ENCODE results near the gene IMP4. TPM values are rescaled to one million over a fixed set of nuclear protein-coding genes. Genes with fewer than 3 reads are reported as not detected.
"Not testable (repeated sequence)": the region's sequence is repeated elsewhere in the genome, so short reads cannot be mapped to it uniquely, and the experiment has no call there.

The IMP4 gene
- total and polyA plus RNA-seq, 2 of the 13 experiments (the other 11 are each of a cell fraction or from before 2014, with no cell fraction given) = 142 to 158 TPM

GRCh38 chr2:130333253-130333652 is 9.4 kb upstream of the IMP4 start:
- TF ChIP-seq ZNF670 (CRISPR knock-in tag; IDR thresholded peaks at IDR 0.05; ENCODE audit: borderline replicate concordance) (0 out of 2 replicates have a peak, but pooled peaks have one; percentile 50), HNF1B (CRISPR knock-in tag; IDR thresholded peaks at IDR 0.05) (0 out of 2 replicates have a peak, but pooled peaks have one; percentile 25), ZNF460 (CRISPR knock-in tag; IDR thresholded peaks at IDR 0.05; ENCODE audit: borderline replicate concordance) (peak; percentile 71; the same call in 1 of the 2 replicates)
- H3K9me3 ChIP-seq (ENCODE audit: low read length); ATAC-seq; FAIRE-seq; H3K79me2 ChIP-seq (ENCODE audit: insufficient read depth, low read length); H3K27ac ChIP-seq (ENCODE audit: extremely low read length, insufficient read depth, low read length); H3K9ac ChIP-seq (ENCODE audit: insufficient read depth, low read depth, low read length); DNase-seq (ENCODE audit: low spot score); BruUV-seq (replicated peaks); H4K20me1 ChIP-seq (ENCODE audit: insufficient read depth, low read length); intact Hi-C loops (cut with micrococcal nuclease; ENCODE audit: unreplicated experiment); H3K36me3 ChIP-seq (replicated peaks in 1 of 2; ENCODE audit: control insufficient read depth in 1 of 2, insufficient read depth in 2 of 2, low read length in 2 of 2): not testable (repeated sequence)
- Histone ChIP-seq H3K4me2 (ENCODE audit: low read depth, low read length) (peak overlapping the region; percentile 77), H3K27me3 (ENCODE audit: control insufficient read depth in 1 of 2, insufficient read depth in 2 of 2, low read length in 2 of 2) (peaks cover 0 to 35% of the 10 kb centered on the region in 2 experiments; a peak in 3 of 5 replicates), H3K4me3 (replicated peaks in 1 of 3; ENCODE audit: insufficient read depth in 1 of 3, low read depth in 2 of 3, low read length in 3 of 3) (peak overlapping the region in 2 of 3 experiments; percentile 53 to 58; a peak in 3 of 6 replicates), H2AFZ (ENCODE audit: low read length) (peak overlapping the region; percentile 73), H3K4me1 (ENCODE audit: insufficient read depth, low read length) (peaks cover 50% of the 10 kb centered on the region)
- ChIA-PET CTCF (ENCODE audit: low intra/inter-chr PET ratio, low total read pairs) (interaction anchor here (0.9 to 2.8 kb wide), 3 partner anchors 151 to 188 kb away, joined by 3 to 19 read pairs (median 14); partner anchors contain the start of genes CCDC74B, MZT2B and SMPD4), POLR2A (interaction anchor here (1.6 to 2.7 kb wide), 2 partner anchors 9 to 152 kb away, joined by 3 to 26 read pairs; partner anchors contain the start of genes IMP4 and SMPD4)
- 55% methylated on average over 8 of the region's 8 CpGs for WGBS (ENCODE audit: low lambda C conversion rate)
- in situ Hi-C loops (cut with HindIII; ENCODE audit: extremely low pct_ligation_motif_present, low pct_unique_long_range_greater_than_20kb) = loop anchor here (5.0 to 10.0 kb wide), 3 partner anchors 151 to 398 kb away; partner anchors contain the start of genes MZT2B and SMPD4

- H4K20me1 ChIP-seq (ENCODE audit: insufficient read depth, low read length) = no peaks in the 10 kb centered on the region
- 0 out of 6 replicates have a peak overlapping the region, but pooled peaks of 1 of the 3 experiments have one; percentile 10 for H3K4me3 ChIP-seq (replicated peaks in 1 of 3; ENCODE audit: insufficient read depth in 1 of 3, low read depth in 2 of 3, low read length in 3 of 3)
- intact Hi-C loops (cut with micrococcal nuclease; ENCODE audit: unreplicated experiment) (no loop called here), in situ Hi-C loops (cut with HindIII; ENCODE audit: extremely low pct_ligation_motif_present, low pct_unique_long_range_greater_than_20kb) (loop anchor here (5.0 to 10.0 kb wide), 3 partner anchors 152 to 399 kb away; partner anchors contain the start of genes MZT2B and SMPD4)
- no peaks in the 10 kb centered on the region for H3K79me2 ChIP-seq (ENCODE audit: insufficient read depth, low read length)
- H3K27me3 ChIP-seq (ENCODE audit: control insufficient read depth in 1 of 2, insufficient read depth in 2 of 2, low read length in 2 of 2) = peaks cover 0 to 28% of the 10 kb centered on the region in 2 experiments; a peak in 2 of 5 replicates
- peaks cover 43% of the 10 kb centered on the region for H3K4me1 ChIP-seq (ENCODE audit: insufficient read depth, low read length)
- FAIRE-seq (no peak), ATAC-seq (no peak), DNase-seq (ENCODE audit: low spot score) (no peak)
- WGBS (ENCODE audit: low lambda C conversion rate) = 14% methylated on average over 6 of the region's 6 CpGs
- BruUV-seq (replicated peaks) = no TSS peak
- H3K9me3 ChIP-seq (ENCODE audit: low read length) = no peaks in the 10 kb centered on the region
- no peak overlapping the region for H3K9ac ChIP-seq (ENCODE audit: insufficient read depth, low read depth, low read length)
- CTCF ChIA-PET (ENCODE audit: low intra/inter-chr PET ratio, low total read pairs) = interaction anchor here (2.8 kb wide), 1 partner anchor 152 kb away, joined by 19 read pairs; the partner anchor contains the start of genes MZT2B and SMPD4
- peak overlapping the region; percentile 73 for H2AFZ ChIP-seq (ENCODE audit: low read length)
- POLR2A ChIA-PET = interaction anchor here (1.3 to 2.7 kb wide), 3 partner anchors 8 to 152 kb away, joined by 3 to 26 read pairs (median 3); partner anchors contain the start of genes IMP4, PTPN18 and SMPD4
- H3K4me2 ChIP-seq (ENCODE audit: low read depth, low read length) = peak overlapping the region; percentile 77
- peaks cover 0 to 5% of the 10 kb centered on the region in 2 experiments; a peak in 2 of 5 replicates for H3K36me3 ChIP-seq (replicated peaks in 1 of 2; ENCODE audit: control insufficient read depth in 1 of 2, insufficient read depth in 2 of 2, low read length in 2 of 2)
- H3K27ac ChIP-seq (ENCODE audit: extremely low read length, insufficient read depth, low read length) = no peak overlapping the region
- no peak for TF ChIP-seq SMAD3 (CRISPR knock-in tag; IDR thresholded peaks at IDR 0.05)
- no peak for TF ChIP-seq SALL2 (CRISPR knock-in tag; IDR thresholded peaks at IDR 0.05)
- no peak for TF ChIP-seq ZNF563 (CRISPR knock-in tag; IDR thresholded peaks at IDR 0.05)
- no peak for TF ChIP-seq SAFB2 (CRISPR knock-in tag; IDR thresholded peaks at IDR 0.05; ENCODE audit: borderline replicate concordance, low read depth)
- no peak for TF ChIP-seq TGIF2 (CRISPR knock-in tag; IDR thresholded peaks at IDR 0.05)
- TF ChIP-seq JARID2 (CRISPR knock-in tag; IDR thresholded peaks at IDR 0.05; ENCODE audit: insufficient replicate concordance) = no peak
- no peak for TF ChIP-seq ZC3H13 (CRISPR knock-in tag; IDR thresholded peaks at IDR 0.05)
- TF ChIP-seq HOXA3 (CRISPR knock-in tag; IDR thresholded peaks at IDR 0.05) = no peak
- no peak for TF ChIP-seq MXD1 (CRISPR knock-in tag; IDR thresholded peaks at IDR 0.05)
Measured at GRCh38 chr2:130334026-130334425, 8.7 kb upstream of the IMP4 start.
